Measurements from ENCODE around the gene TUBGCP2.

TUBGCP2 gene

DNA sequence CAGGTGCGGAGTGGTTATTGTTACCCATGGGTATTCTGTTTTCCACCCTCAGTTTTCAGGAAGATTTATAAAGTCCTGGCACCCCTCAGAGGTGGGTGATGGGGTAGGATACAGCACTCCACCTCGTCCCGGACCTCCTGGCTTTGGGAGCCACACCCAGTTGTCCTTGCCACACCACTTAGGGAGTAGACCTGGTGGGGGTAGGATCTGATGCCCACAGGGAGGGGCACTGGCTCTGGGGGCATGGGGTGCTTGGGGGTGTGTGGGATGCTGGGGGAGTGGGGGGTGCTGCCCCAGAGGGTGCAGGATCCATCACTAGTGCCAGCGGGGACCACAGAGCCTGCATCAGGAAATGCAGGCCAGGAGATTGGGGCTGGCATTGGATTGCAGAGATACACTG is 4.5 kb upstream of the TUBGCP2 start:
- H3K9me3 ChIP-seq (ENCODE audit: control insufficient read depth in 5 of 5, low read length in 5 of 5) = no peaks in the 10 kb centered on the region
- no peak overlapping the region for H3K9ac ChIP-seq (ENCODE audit: low read length in 5 of 5)
- peaks cover 0 to 9% (median 7%) of the 10 kb centered on the region in 5 donors for H3K4me1 ChIP-seq (ENCODE audit: control insufficient read depth in 5 of 5, insufficient read depth in 5 of 5, low read length in 5 of 5)
- no peak overlapping the region for H3K27ac ChIP-seq (ENCODE audit: low read depth, low read length)
- peaks cover 0 to 32% (median 26%) of the 10 kb centered on the region in 5 donors for H3K36me3 ChIP-seq (ENCODE audit: control insufficient read depth in 5 of 5, insufficient read depth in 5 of 5, low read length in 5 of 5)
- H3K4me3 ChIP-seq (ENCODE audit: low read depth in 1 of 5, low read length in 5 of 5) = no peak overlapping the region
- no peaks in the 10 kb centered on the region for H3K27me3 ChIP-seq (ENCODE audit: control insufficient read depth in 5 of 5, insufficient read depth in 4 of 5, low read length in 5 of 5)

- Histone ChIP-seq H3K27ac (ENCODE audit: low read depth, low read length) (no peak overlapping the region), H3K4me1 (ENCODE audit: control insufficient read depth in 5 of 5, insufficient read depth in 5 of 5, low read length in 5 of 5) (peaks cover 0 to 13% (median 12%) of the 10 kb centered on the region in 5 donors), H3K9ac (ENCODE audit: low read length in 5 of 5) (no peak overlapping the region), H3K4me3 (ENCODE audit: low read depth in 1 of 5, low read length in 5 of 5) (no peak overlapping the region), H3K9me3 (ENCODE audit: control insufficient read depth in 5 of 5, low read length in 5 of 5) (no peaks in the 10 kb centered on the region), H3K36me3 (ENCODE audit: control insufficient read depth in 5 of 5, insufficient read depth in 5 of 5, low read length in 5 of 5) (peaks cover 0 to 32% (median 26%) of the 10 kb centered on the region in 5 donors), H3K27me3 (ENCODE audit: control insufficient read depth in 5 of 5, insufficient read depth in 4 of 5, low read length in 5 of 5) (no peaks in the 10 kb centered on the region)
Measured at GRCh38 chr10:133312769-133313145, 4.1 kb upstream of the TUBGCP2 start.

- Histone ChIP-seq H3K4me3 (ENCODE audit: low read depth in 1 of 5, low read length in 5 of 5) (no peak overlapping the region), H3K27ac (ENCODE audit: low read depth, low read length) (no peak overlapping the region), H3K4me1 (ENCODE audit: control insufficient read depth in 5 of 5, insufficient read depth in 5 of 5, low read length in 5 of 5) (peaks cover 0 to 19% (median 17%) of the 10 kb centered on the region in 5 donors), H3K36me3 (ENCODE audit: control insufficient read depth in 5 of 5, insufficient read depth in 5 of 5, low read length in 5 of 5) (peaks cover 0 to 32% (median 26%) of the 10 kb centered on the region in 5 donors), H3K9me3 (ENCODE audit: control insufficient read depth in 5 of 5, low read length in 5 of 5) (no peaks in the 10 kb centered on the region), H3K9ac (ENCODE audit: low read length in 5 of 5) (no peak overlapping the region), H3K27me3 (ENCODE audit: control insufficient read depth in 5 of 5, insufficient read depth in 4 of 5, low read length in 5 of 5) (no peaks in the 10 kb centered on the region)
Measured at GRCh38 chr10:133312016-133312768, 3.5 kb upstream of the TUBGCP2 start.

DNA sequence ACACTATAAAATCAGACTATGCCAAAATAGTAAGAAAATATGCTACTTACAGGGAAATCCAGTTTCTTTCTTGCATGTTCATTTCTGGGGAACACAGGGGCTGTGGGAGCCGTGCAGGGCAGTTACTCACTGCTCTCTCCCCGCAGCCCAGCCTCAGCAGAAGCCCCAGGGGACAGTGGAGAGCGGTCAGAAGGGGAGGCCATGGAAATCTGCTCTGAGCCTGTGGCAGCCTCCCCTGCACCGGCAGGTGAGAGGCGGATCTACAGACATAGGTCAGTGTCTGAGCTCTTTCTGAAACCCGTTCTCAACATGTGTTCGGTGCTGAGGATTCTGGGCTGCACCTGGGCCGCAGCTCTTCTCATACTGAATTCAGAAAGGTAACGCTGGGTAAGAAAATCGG is 2.9 kb upstream of the TUBGCP2 start:
- Histone ChIP-seq H3K4me1 (ENCODE audit: control insufficient read depth in 5 of 5, insufficient read depth in 5 of 5, low read length in 5 of 5) (peaks cover 3 to 25% (median 23%) of the 10 kb centered on the region in 5 donors), H3K9ac (ENCODE audit: low read length in 5 of 5) (no peak overlapping the region), H3K36me3 (ENCODE audit: control insufficient read depth in 5 of 5, insufficient read depth in 5 of 5, low read length in 5 of 5) (peaks cover 0 to 32% (median 26%) of the 10 kb centered on the region in 5 donors), H3K27me3 (ENCODE audit: control insufficient read depth in 5 of 5, insufficient read depth in 4 of 5, low read length in 5 of 5) (no peaks in the 10 kb centered on the region), H3K4me3 (ENCODE audit: low read depth in 1 of 5, low read length in 5 of 5) (no peak overlapping the region), H3K27ac (ENCODE audit: low read depth, low read length) (no peak overlapping the region), H3K9me3 (ENCODE audit: control insufficient read depth in 5 of 5, low read length in 5 of 5) (no peaks in the 10 kb centered on the region)

- no peaks in the 10 kb centered on the region for H3K27me3 ChIP-seq (ENCODE audit: control insufficient read depth in 5 of 5, insufficient read depth in 4 of 5, low read length in 5 of 5)
- no peak overlapping the region for H3K9ac ChIP-seq (ENCODE audit: low read length in 5 of 5)
- H3K27ac ChIP-seq (ENCODE audit: low read depth, low read length) = no peak overlapping the region
- H3K9me3 ChIP-seq (ENCODE audit: control insufficient read depth in 5 of 5, low read length in 5 of 5) = no peaks in the 10 kb centered on the region
- peaks cover 0 to 32% (median 27%) of the 10 kb centered on the region in 5 donors for H3K36me3 ChIP-seq (ENCODE audit: control insufficient read depth in 5 of 5, insufficient read depth in 5 of 5, low read length in 5 of 5)
- H3K4me1 ChIP-seq (ENCODE audit: control insufficient read depth in 5 of 5, insufficient read depth in 5 of 5, low read length in 5 of 5) = peaks cover 3 to 30% (median 28%) of the 10 kb centered on the region in 5 donors
- H3K4me3 ChIP-seq (ENCODE audit: low read depth in 1 of 5, low read length in 5 of 5) = no peak overlapping the region
Measured at GRCh38 chr10:133310789-133311188, 2.1 kb upstream of the TUBGCP2 start.

GRCh38 chr10:133310399-133310755 is 1.7 kb upstream of the TUBGCP2 start:
- Histone ChIP-seq H3K36me3 (ENCODE audit: control insufficient read depth in 5 of 5, insufficient read depth in 5 of 5, low read length in 5 of 5) (peaks cover 0 to 32% (median 30%) of the 10 kb centered on the region in 5 donors), H3K9ac (ENCODE audit: low read length in 5 of 5) (no peak overlapping the region), H3K27ac (ENCODE audit: low read depth, low read length) (no peak overlapping the region), H3K27me3 (ENCODE audit: control insufficient read depth in 5 of 5, insufficient read depth in 4 of 5, low read length in 5 of 5) (no peaks in the 10 kb centered on the region), H3K4me1 (ENCODE audit: control insufficient read depth in 5 of 5, insufficient read depth in 5 of 5, low read length in 5 of 5) (peaks cover 5 to 32% (median 30%) of the 10 kb centered on the region in 5 donors), H3K4me3 (ENCODE audit: low read depth in 1 of 5, low read length in 5 of 5) (no peak overlapping the region), H3K9me3 (ENCODE audit: control insufficient read depth in 5 of 5, low read length in 5 of 5) (no peaks in the 10 kb centered on the region)

- Histone ChIP-seq H3K36me3 (ENCODE audit: control insufficient read depth in 5 of 5, insufficient read depth in 5 of 5, low read length in 5 of 5) (peaks cover 0 to 32% (median 30%) of the 10 kb centered on the region in 5 donors), H3K4me1 (ENCODE audit: control insufficient read depth in 5 of 5, insufficient read depth in 5 of 5, low read length in 5 of 5) (peaks cover 5 to 32% (median 30%) of the 10 kb centered on the region in 5 donors), H3K4me3 (ENCODE audit: low read depth in 1 of 5, low read length in 5 of 5) (peak overlapping the region in 1 of 5 donors; percentile 45), H3K9me3 (ENCODE audit: control insufficient read depth in 5 of 5, low read length in 5 of 5) (no peaks in the 10 kb centered on the region), H3K27ac (ENCODE audit: low read depth, low read length) (no peak overlapping the region), H3K9ac (ENCODE audit: low read length in 5 of 5) (no peak overlapping the region), H3K27me3 (ENCODE audit: control insufficient read depth in 5 of 5, insufficient read depth in 4 of 5, low read length in 5 of 5) (no peaks in the 10 kb centered on the region)
Measured at GRCh38 chr10:133309720-133310398, 1.2 kb upstream of the TUBGCP2 start.

GRCh38 chr10:133309100-133309719 is 538 bp upstream of the TUBGCP2 start:
- peaks cover 0 to 32% (median 30%) of the 10 kb centered on the region in 5 donors for H3K36me3 ChIP-seq (ENCODE audit: control insufficient read depth in 5 of 5, insufficient read depth in 5 of 5, low read length in 5 of 5)
- H3K27ac ChIP-seq (ENCODE audit: low read depth, low read length) = peak overlapping the region; percentile 77
- H3K9me3 ChIP-seq (ENCODE audit: control insufficient read depth in 5 of 5, low read length in 5 of 5) = no peaks in the 10 kb centered on the region
- peak overlapping the region in 4 of 5 donors; percentile 70 to 92 (median 86) for H3K4me3 ChIP-seq (ENCODE audit: low read depth in 1 of 5, low read length in 5 of 5)
- no peaks in the 10 kb centered on the region for H3K27me3 ChIP-seq (ENCODE audit: control insufficient read depth in 5 of 5, insufficient read depth in 4 of 5, low read length in 5 of 5)
- H3K9ac ChIP-seq (ENCODE audit: low read length in 5 of 5) = peak overlapping the region in 3 of 5 donors; percentile 77 to 95 (median 84)
- peaks cover 5 to 32% (median 30%) of the 10 kb centered on the region in 5 donors for H3K4me1 ChIP-seq (ENCODE audit: control insufficient read depth in 5 of 5, insufficient read depth in 5 of 5, low read length in 5 of 5)

- H3K36me3 ChIP-seq (ENCODE audit: control insufficient read depth in 5 of 5, insufficient read depth in 5 of 5, low read length in 5 of 5) = peaks cover 0 to 33% (median 30%) of the 10 kb centered on the region in 5 donors
- H3K27ac ChIP-seq (ENCODE audit: low read depth, low read length) = peak overlapping the region; percentile 77
Measured at GRCh38 chr10:133307776-133308420, 774 bp downstream of the TUBGCP2 start.

More at GRCh38 chr10:133307776-133308420, 774 bp downstream of the TUBGCP2 start:
- H3K27me3 ChIP-seq (ENCODE audit: control insufficient read depth in 5 of 5, insufficient read depth in 4 of 5, low read length in 5 of 5) = no peaks in the 10 kb centered on the region
- no peaks in the 10 kb centered on the region for H3K9me3 ChIP-seq (ENCODE audit: control insufficient read depth in 5 of 5, low read length in 5 of 5)
- H3K4me3 ChIP-seq (ENCODE audit: low read depth in 1 of 5, low read length in 5 of 5) = peak overlapping the region; percentile 70 to 93 (median 86)
- H3K4me1 ChIP-seq (ENCODE audit: control insufficient read depth in 5 of 5, insufficient read depth in 5 of 5, low read length in 5 of 5) = peaks cover 5 to 35% (median 27%) of the 10 kb centered on the region in 5 donors
- H3K9ac ChIP-seq (ENCODE audit: low read length in 5 of 5) = peak overlapping the region; percentile 73 to 98 (median 95)
